Adrenal gland (tissue), 12 donors: Measurements from ENCODE around the gene GRIA4. TPM values are rescaled to one million over a fixed set of nuclear protein-coding genes. Genes with fewer than 3 reads are reported as not detected.
"Not testable (repeated sequence)": the region's sequence is repeated elsewhere in the genome, so short reads cannot be mapped to it uniquely, and the experiment has no call there.

Experiments
- DNase-seq, 7 donors: peaks; one replicate each; pipeline ENCODE4 v3.0.0-alpha.2; 2019 to 2020
- H3K27ac ChIP-seq, 5 donors: fragments of 200-600 bp; sonication (generic) in 4 of 5; 1 replicate in 3 of 5; 2 replicates in 2 of 5; pipeline versions ENCODE4 v1.5.1 to v1.8.0; 2016 to 2020; ENCODE audit warnings: mild to moderate bottlenecking in 1 of 5
- H3K27me3 ChIP-seq: fragments of 200-600 bp; 2 replicates; pipeline ENCODE4 v1.8.0; 2021
- H3K36me3 ChIP-seq, 2 donors: fragments of 200-600 bp; replicated peaks in 1 of 2; 1 replicate in 1 of 2; 2 replicates in 1 of 2; pipeline versions ENCODE4 v1.5.1 to v1.8.0; 2018 to 2022
- H3K4me1 ChIP-seq, 2 donors: fragments of 200-600 bp; replicated peaks in 1 of 2; 1 replicate in 1 of 2; 2 replicates in 1 of 2; pipeline versions ENCODE4 v1.5.1 to v1.8.0; 2018 to 2021
- H3K4me3 ChIP-seq, 4 donors: fragments of 200-600 bp; sonication (generic) in 3 of 4; one replicate each; pipeline ENCODE4 v1.5.1; 2016 to 2018
- H3K9me3 ChIP-seq, 3 donors: fragments of 200-600 bp; sonication (generic) in 1 of 3; replicated peaks in 1 of 3; 1 replicate in 2 of 3; 2 replicates in 1 of 3; pipeline versions ENCODE4 v1.5.1 to v1.8.0; 2016 to 2021
- POLR2A ChIP-seq, 2 donors: fragments of 450-650 bp; IDR thresholded peaks; one replicate each; pipeline ENCODE4 v1.6.1; 2017; ENCODE audit warnings: antibody characterized with exemption in 2 of 2, mild to moderate bottlenecking in 2 of 2, moderate library complexity in 1 of 2
- WGBS, 4 donors: extraction: QIAGEN DNeasy Blood & Tissue Kit in 2 of 4; methylation state at CpG; one replicate each; pipeline versions ENCODE4 v1.1.5 to v1.1.7; 2013 to 2017; 5-methylcytosine and 5-hydroxymethylcytosine counted together
- intact Hi-C, 2 donors: fragments of 100-400 bp; cut with DNase I; formaldehyde crosslinking; loops; one replicate each; pipeline versions ENCODE4 v1.14.1 to v1.15.0; 2022 to 2023
- polyA plus RNA-seq, 3 donors: library from polyadenylated mRNA; stranded (reverse); fragments of 200-250 nt in 2 of 3; fragments of 350-450 nt in 1 of 3; fragmentation: Illumina TruSeq in 1 of 3; extraction: RNeasy Lipid Tissue Mini Kit (QIAGEN cat#74804) in 1 of 3; gene quantifications; one replicate each; pipeline ENCODE4 v1.2.3, GENCODE V29; 2013 to 2014
- total RNA-seq, 9 donors: library from RNA; depleted of rRNA in 4 of 9; stranded (reverse); fragments of >200 nt in 4 of 9; fragments of 120-200 nt in 1 of 9; fragmentation: NEBNext Ultra II Directional in 1 of 9; extraction: Animal tissue kit (Norgen Biotek cat#: 25700) in 1 of 9; gene quantifications; one replicate each; pipeline versions ENCODE4 v1.1.0 to v1.2.4, GENCODE V29; 2013 to 2023
- TF ChIP-seq, protein P1 (sequence below), 6 experiments: fragments of 450-650 bp in 4 of 6; fragments of 200-600 bp in 2 of 6; sonication (generic) in 1 of 6; IDR thresholded peaks; 1 replicate in 5 of 6; 2 replicates in 1 of 6; pipeline versions ENCODE4 v1.5.1 to v1.8.0; 2016 to 2021; ENCODE audit warnings: antibody characterized with exemption in 6 of 6, mild to moderate bottlenecking in 2 of 6, moderate library complexity in 1 of 6
- donor health status: healthy with polysubstance abuse.
- donor health status: Bipolar disorder and iron deficiency.
- donor health status: DM: yes; HTN: yes; CAD: no.
- donor health status: DM: no; HTN: no; CAD: no.
- donor health status: DM: no; HTN: no; CAD: no.
- donor health status: DM: yes; HTN: yes; CAD: no.

The GRIA4 gene
- total and polyA plus RNA-seq, 12 donors = 0.16 to 6.2 (median 2.0) TPM; not detected in 3

DNA sequence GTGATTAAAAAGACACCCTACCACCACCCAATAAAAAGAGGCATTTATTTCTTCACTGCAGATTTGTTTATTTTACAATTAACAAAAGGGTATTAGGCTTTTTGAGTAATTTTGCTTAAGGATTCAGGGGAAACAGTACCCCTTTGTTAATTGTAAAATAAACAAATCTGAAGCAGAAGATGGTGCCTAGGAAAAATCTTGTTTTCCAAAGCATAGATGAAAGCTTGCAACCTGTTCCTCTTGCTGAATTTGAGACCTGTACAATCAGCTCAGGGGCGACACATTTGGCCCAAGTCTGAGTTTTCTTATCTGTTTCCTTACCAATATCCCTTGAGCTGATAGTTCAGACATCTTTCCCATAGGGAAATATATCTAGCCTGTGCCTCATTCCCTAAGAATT, 171.9 kb downstream of the GRIA4 start:
- TF ChIP-seq, protein P1, sequence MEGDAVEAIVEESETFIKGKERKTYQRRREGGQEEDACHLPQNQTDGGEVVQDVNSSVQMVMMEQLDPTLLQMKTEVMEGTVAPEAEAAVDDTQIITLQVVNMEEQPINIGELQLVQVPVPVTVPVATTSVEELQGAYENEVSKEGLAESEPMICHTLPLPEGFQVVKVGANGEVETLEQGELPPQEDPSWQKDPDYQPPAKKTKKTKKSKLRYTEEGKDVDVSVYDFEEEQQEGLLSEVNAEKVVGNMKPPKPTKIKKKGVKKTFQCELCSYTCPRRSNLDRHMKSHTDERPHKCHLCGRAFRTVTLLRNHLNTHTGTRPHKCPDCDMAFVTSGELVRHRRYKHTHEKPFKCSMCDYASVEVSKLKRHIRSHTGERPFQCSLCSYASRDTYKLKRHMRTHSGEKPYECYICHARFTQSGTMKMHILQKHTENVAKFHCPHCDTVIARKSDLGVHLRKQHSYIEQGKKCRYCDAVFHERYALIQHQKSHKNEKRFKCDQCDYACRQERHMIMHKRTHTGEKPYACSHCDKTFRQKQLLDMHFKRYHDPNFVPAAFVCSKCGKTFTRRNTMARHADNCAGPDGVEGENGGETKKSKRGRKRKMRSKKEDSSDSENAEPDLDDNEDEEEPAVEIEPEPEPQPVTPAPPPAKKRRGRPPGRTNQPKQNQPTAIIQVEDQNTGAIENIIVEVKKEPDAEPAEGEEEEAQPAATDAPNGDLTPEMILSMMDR (IDR thresholded peaks at IDR 0.05) = no peak
- no peak for TF ChIP-seq POLR2A (IDR thresholded peaks at IDR 0.05)
- DNase-seq = no peak
- Histone ChIP-seq H3K4me1 (no peaks in the 10 kb centered on the region), H3K27ac (no peak overlapping the region), H3K9me3 (no peaks in the 10 kb centered on the region), H3K4me3 (no peak overlapping the region), H3K27me3 (no peaks in the 10 kb centered on the region), H3K36me3 (no peaks in the 10 kb centered on the region)
- intact Hi-C loops = no loop called here
- WGBS, 4 donors = 70 to 74% (median 71%) methylated on average over 1 of the region's 1 CpG

- Histone ChIP-seq H3K4me1 (no peaks in the 10 kb centered on the region), H3K27ac (no peak overlapping the region), H3K36me3 (no peaks in the 10 kb centered on the region), H3K27me3 (no peaks in the 10 kb centered on the region), H3K9me3 (no peaks in the 10 kb centered on the region), H3K4me3 (no peak overlapping the region)
- 48 to 67% (median 59%) methylated on average over 2 of the region's 2 CpGs for WGBS, 4 donors
- DNase-seq = no peak
- TF ChIP-seq, protein P1 (IDR thresholded peaks at IDR 0.05) = no peak
- intact Hi-C loops = no loop called here
Measured at GRCh38 chr11:105783216-105783615, 173.3 kb downstream of the GRIA4 start.

DNA sequence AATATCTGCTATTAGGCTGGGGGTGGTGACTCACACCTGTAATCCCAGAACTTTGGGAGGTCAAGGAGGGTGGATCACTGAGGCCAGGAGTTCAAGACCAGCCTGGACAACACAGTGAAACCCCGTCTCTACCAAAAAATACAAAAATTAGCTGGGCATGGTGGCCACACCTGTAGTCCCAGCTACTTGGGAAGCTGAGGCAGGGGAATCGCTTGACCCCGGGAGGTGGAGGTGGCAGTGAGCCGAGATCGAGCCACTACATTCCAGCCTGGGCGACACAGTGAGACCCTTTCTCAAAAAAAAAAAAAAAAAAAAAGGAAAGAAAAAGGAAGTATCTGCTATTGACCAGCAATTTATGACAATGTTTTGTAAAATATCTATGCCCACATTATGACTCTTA, 176.0 kb downstream of the GRIA4 start:
- H3K27me3 ChIP-seq, DNase-seq, H3K36me3 ChIP-seq, H3K4me3 ChIP-seq, H3K4me1 ChIP-seq, H3K9me3 ChIP-seq, intact Hi-C loops, H3K27ac ChIP-seq: not testable (repeated sequence)
- 88 to 96% (median 93%) methylated on average over 6 of the region's 6 CpGs for WGBS, 4 donors

DNA sequence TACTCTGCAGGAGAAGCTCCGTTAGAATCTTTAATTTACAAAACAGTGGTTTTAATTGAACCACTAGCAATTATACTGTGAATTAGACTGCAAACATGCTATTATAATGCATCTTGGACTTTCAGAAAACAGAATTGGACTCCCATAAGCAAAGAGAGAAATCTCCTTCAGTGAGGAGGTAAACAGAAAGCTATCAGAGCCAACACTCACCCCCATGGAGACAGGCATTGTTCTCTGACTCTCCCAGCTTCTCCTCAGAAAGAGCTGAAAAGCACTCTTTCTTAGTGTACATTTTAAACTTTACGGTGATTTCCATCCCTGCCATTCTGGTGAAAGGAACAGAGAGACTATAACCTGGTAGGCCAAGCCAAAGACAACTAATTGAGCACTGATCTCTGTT, 176.9 kb downstream of the GRIA4 start:
- intact Hi-C loops = no loop called here
- Histone ChIP-seq H3K4me1 (no peaks in the 10 kb centered on the region), H3K27ac (no peak overlapping the region), H3K4me3 (no peak overlapping the region), H3K27me3 (no peaks in the 10 kb centered on the region), H3K9me3 (no peaks in the 10 kb centered on the region), H3K36me3 (no peaks in the 10 kb centered on the region)
- WGBS, 4 donors = 79 to 86% (median 82%) methylated on average over 2 of the region's 2 CpGs
- DNase-seq = no peak
- TF ChIP-seq POLR2A (IDR thresholded peaks at IDR 0.05) = no peak
- TF ChIP-seq, protein P1 (IDR thresholded peaks at IDR 0.05) = no peak

DNA sequence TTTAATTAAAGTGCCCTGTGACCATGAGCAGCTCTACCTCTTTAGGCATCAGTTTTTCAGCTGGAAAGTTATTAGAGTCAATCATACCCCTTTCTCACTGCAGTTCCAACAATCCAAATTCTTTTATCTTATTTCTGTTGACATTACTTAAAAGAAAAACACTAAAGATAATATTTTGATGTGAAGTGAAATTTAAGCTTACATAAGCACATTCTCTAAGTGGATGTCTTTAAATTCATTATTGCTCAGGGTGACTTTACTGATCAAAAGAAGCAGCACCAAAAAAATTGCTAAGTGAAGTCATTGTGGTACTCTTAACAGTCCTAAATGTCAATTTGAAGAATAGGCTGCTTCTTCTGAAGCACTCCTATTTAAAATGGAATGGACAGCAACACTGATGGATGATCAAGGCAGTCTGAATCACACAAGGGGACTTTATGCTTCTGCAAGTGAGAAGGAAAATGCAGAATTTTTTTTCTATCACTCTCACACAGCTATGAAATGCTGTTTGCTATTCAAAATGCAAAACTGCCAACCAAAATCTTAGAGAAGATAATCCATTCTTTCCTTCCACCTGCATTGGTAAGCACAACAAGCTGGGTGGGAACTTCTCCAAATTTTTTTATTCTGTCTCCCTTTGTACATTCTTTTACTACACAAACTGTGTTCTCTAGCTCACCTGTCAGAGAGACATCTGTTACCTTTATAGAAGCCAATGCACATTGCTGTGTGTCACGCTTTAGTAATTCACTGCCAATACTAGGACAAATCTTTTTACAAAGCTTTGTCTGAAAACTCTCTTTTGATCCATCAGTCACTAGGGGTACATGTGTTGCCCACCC, 179.9 kb downstream of the GRIA4 start:
- H3K4me3 ChIP-seq = no peak overlapping the region
- no peaks in the 10 kb centered on the region for H3K9me3 ChIP-seq
- TF ChIP-seq POLR2A (IDR thresholded peaks at IDR 0.05) = no peak
- TF ChIP-seq, protein P1 (IDR thresholded peaks at IDR 0.05) = no peak
- no peaks in the 10 kb centered on the region for H3K4me1 ChIP-seq
- no peaks in the 10 kb centered on the region for H3K27me3 ChIP-seq
- no peak overlapping the region for H3K27ac ChIP-seq
- intact Hi-C loops = no loop called here
- H3K36me3 ChIP-seq = no peaks in the 10 kb centered on the region
- DNase-seq = no peak
- WGBS, 4 donors = 70 to 93% (median 86%) methylated on average over 1 of the region's 1 CpG
